BE2C (cell line): ENCODE measurements around the gene SAP30.

Experiments
- DNase-seq: peaks from one replicate; pipeline ENCODE4 v3.0.0-alpha.2; 2020
- H3K27me3 ChIP-seq: fragments of 250-450 bp; sonication (Bioruptor Pico); 2 replicates; pipeline ENCODE4 v1.5.1; 2020; ENCODE audit warnings: mild to moderate bottlenecking
- H3K36me3 ChIP-seq: fragments of 250-450 bp; sonication (Bioruptor Pico); 2 replicates; pipeline ENCODE4 v1.5.1; 2020; ENCODE audit warnings: mild to moderate bottlenecking
- H3K4me1 ChIP-seq: fragments of 250-450 bp; sonication (Bioruptor Pico); 2 replicates; pipeline ENCODE4 v1.5.1; 2020
- H3K4me3 ChIP-seq: 2 replicates; pipeline ENCODE4 v1.5.1; 2011; ENCODE audit warnings: low read depth, low read length
- H3K9me3 ChIP-seq: fragments of 250-450 bp; sonication (Bioruptor Pico); 2 replicates; pipeline ENCODE4 v1.5.1; 2020
- CTCF ChIP-seq: IDR thresholded peaks from 2 replicates; pipeline ENCODE4 v1.5.1; 2012; ENCODE audit warnings: mild to moderate bottlenecking, low read depth, low read length

Gene SAP30

GRCh38 chr4:173424899-173425805, 54.4 kb downstream of the SAP30 start:
- H3K36me3 ChIP-seq = no peaks in the 10 kb centered on the region
- no peaks in the 10 kb centered on the region; the same call in 1 of the 2 replicates for H3K4me1 ChIP-seq
- no peak overlapping the region for H3K4me3 ChIP-seq
- no peaks in the 10 kb centered on the region for H3K27me3 ChIP-seq
- no peak for TF ChIP-seq CTCF
- no peak for DNase-seq
- no peaks in the 10 kb centered on the region for H3K9me3 ChIP-seq

- Histone ChIP-seq H3K36me3 (no peaks in the 10 kb centered on the region), H3K4me3 (no peak overlapping the region), H3K9me3 (no peaks in the 10 kb centered on the region), H3K4me1 (no peaks in the 10 kb centered on the region), H3K27me3 (no peaks in the 10 kb centered on the region)
- TF ChIP-seq CTCF = no peak
- no peak for DNase-seq
Observed at GRCh38 chr4:173426064-173426463, 55.3 kb downstream of the SAP30 start.
